Measurements from ENCODE around the gene SPATA45. TPM values are rescaled to one million over a fixed set of nuclear protein-coding genes. Genes with fewer than 3 reads are reported as not detected.
"Not testable (repeated sequence)": the region's sequence is repeated elsewhere in the genome, so short reads cannot be mapped to it uniquely, and the experiment has no call there.

SPATA45 gene
- total and polyA plus RNA-seq, 2 donors = not detected

- Histone ChIP-seq H3K4me1 (ENCODE audit: insufficient read depth) (peaks cover 2% of the 10 kb centered on the region), H3K4me3 (ENCODE audit: low read depth, low read length) (peak within 1 kb of the TSS; percentile 70), H3K27ac (ENCODE audit: low read depth) (peak within 1 kb of the TSS; percentile 46), H3K36me3 (ENCODE audit: insufficient read depth) (no peaks in the 10 kb centered on the region)
- peak; percentile 91 for DNase-seq (ENCODE audit: extremely low spot score)
- under 1% methylated on average over 54 of the region's 54 CpGs for WGBS
Observed at GRCh38 chr1:212857992-212858460, 10.6 kb upstream of the SPATA45 start, which contains the start of gene FLVCR1. TSS of gene FLVCR1 (plus strand) at chr1:212858275. CDS start at chr1:212858453, 178 bp downstream.

GRCh38 chr1:212856755-212857154 lies 9.3 kb upstream of the SPATA45 start:
- no peak overlapping the region for H3K27ac ChIP-seq (ENCODE audit: low read depth)

DNA sequence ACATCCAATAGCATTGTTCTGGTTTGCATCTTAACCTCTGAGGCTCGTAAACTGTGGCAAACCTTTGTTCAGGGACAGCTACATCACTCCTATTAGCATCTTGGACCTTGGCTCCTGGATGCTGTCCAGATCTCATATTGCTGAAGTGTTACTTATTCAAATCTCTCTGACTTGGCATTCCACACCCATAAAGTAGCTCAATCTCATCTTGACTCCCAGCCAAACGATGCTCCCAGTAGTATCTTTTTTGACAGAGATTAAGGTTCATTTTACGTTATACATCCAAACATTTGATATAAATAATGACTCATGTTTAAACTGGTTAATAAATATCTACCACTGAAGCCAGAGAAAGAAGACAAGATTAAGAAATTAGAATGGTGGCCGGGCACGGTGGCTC lies 6.2 kb upstream of the SPATA45 start:
- H3K36me3 ChIP-seq (ENCODE audit: insufficient read depth) = no peaks in the 10 kb centered on the region
- WGBS = 83% methylated on average over 5 of the region's 5 CpGs
- no peak overlapping the region for H3K4me3 ChIP-seq (ENCODE audit: low read depth, low read length)
- H3K4me1 ChIP-seq (ENCODE audit: insufficient read depth) = no peaks in the 10 kb centered on the region
- no peak for DNase-seq (ENCODE audit: extremely low spot score)
- H3K27ac ChIP-seq (ENCODE audit: low read depth) = no peak overlapping the region

More at GRCh38 chr1:212856755-212857154, 9.3 kb upstream of the SPATA45 start:
- DNase-seq (ENCODE audit: extremely low spot score) = no peak
- WGBS = 90% methylated on average over 16 of the region's 16 CpGs
- H3K36me3 ChIP-seq (ENCODE audit: insufficient read depth) = no peaks in the 10 kb centered on the region
- H3K4me1 ChIP-seq (ENCODE audit: insufficient read depth) = peaks cover 2% of the 10 kb centered on the region
- H3K4me3 ChIP-seq (ENCODE audit: low read depth, low read length) = no peak overlapping the region

GRCh38 chr1:212852105-212852688 lies 4.7 kb upstream of the SPATA45 start:
- no peaks in the 10 kb centered on the region for H3K36me3 ChIP-seq (ENCODE audit: insufficient read depth)
- 78% methylated on average over 5 of the region's 5 CpGs for WGBS
- H3K27ac ChIP-seq (ENCODE audit: low read depth) = no peak overlapping the region
- no peaks in the 10 kb centered on the region for H3K4me1 ChIP-seq (ENCODE audit: insufficient read depth)
- no peak for DNase-seq (ENCODE audit: extremely low spot score)
- H3K4me3 ChIP-seq (ENCODE audit: low read depth, low read length) = no peak overlapping the region

- H3K4me3 ChIP-seq (ENCODE audit: low read depth, low read length); DNase-seq (ENCODE audit: extremely low spot score); H3K36me3 ChIP-seq (ENCODE audit: insufficient read depth); H3K27ac ChIP-seq (ENCODE audit: low read depth); H3K4me1 ChIP-seq (ENCODE audit: insufficient read depth): not testable (repeated sequence)
- WGBS = 85% methylated on average over 3 of the region's 3 CpGs
Observed at GRCh38 chr1:212844521-212844920, 2.9 kb downstream of the SPATA45 start.

GRCh38 chr1:212838145-212838544 lies 9.3 kb downstream of the SPATA45 start:
- no peak for DNase-seq (ENCODE audit: extremely low spot score)
- no peak overlapping the region for H3K4me3 ChIP-seq (ENCODE audit: low read depth, low read length)
- WGBS = 92% methylated on average over 5 of the region's 5 CpGs
- H3K36me3 ChIP-seq (ENCODE audit: insufficient read depth) = no peaks in the 10 kb centered on the region
- H3K4me1 ChIP-seq (ENCODE audit: insufficient read depth) = no peaks in the 10 kb centered on the region
- no peak overlapping the region for H3K27ac ChIP-seq (ENCODE audit: low read depth)

GRCh38 chr1:212833211-212834207 lies 13.9 kb downstream of the SPATA45 start:
- H3K36me3 ChIP-seq (ENCODE audit: insufficient read depth); DNase-seq (ENCODE audit: extremely low spot score); H3K4me1 ChIP-seq (ENCODE audit: insufficient read depth); H3K27ac ChIP-seq (ENCODE audit: low read depth); H3K4me3 ChIP-seq (ENCODE audit: low read depth, low read length): not testable (repeated sequence)
- 80% methylated on average over 8 of the region's 8 CpGs for WGBS

DNA sequence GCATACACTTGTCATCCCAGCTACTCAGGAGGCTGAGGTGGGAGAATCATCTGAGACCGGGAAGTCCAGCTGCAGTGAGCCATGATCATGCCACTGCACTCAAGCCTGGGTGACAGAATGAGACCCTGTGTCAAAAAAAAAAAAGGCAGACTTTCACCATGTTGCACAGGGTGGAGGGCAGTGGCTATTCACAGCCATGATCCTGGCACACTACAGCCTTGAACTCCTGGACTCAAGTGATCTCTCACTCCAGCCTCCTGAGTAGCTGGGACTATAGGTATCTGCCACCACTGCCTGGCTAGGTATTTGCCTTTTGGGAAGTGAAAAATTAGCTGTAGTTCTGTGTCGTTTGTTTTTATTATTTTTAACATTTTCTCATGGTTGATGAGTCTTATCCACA lies 19.1 kb downstream of the SPATA45 start:
- Histone ChIP-seq H3K27ac (ENCODE audit: low read depth) (no peak overlapping the region), H3K4me1 (ENCODE audit: insufficient read depth) (no peaks in the 10 kb centered on the region), H3K4me3 (ENCODE audit: low read depth, low read length) (no peak overlapping the region), H3K36me3 (ENCODE audit: insufficient read depth) (no peaks in the 10 kb centered on the region)
- DNase-seq (ENCODE audit: extremely low spot score) = no peak
- 85% methylated on average over 2 of the region's 2 CpGs for WGBS

DNA sequence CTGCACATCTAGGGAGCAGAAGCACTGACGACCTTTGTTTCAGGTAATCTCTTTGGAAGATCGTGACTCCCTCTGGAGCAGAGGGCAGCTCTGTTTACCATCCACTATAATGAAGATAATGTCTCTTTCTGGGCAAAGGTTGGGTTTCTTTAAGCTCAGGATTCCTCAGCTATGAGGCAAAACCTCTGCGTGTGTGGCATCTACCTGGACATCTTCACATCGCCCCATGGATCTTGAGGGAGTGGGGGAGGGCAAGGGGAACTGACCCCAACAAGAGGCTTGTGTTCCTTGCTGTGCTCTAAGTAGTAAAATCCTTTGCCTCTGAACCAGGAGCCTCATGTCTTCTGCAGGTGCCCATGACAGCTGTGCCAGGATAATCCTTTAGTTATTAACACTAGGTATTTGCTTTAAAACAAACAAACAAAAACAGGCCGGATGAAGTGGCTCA lies 19.6 kb downstream of the SPATA45 start:
- Histone ChIP-seq H3K27ac (ENCODE audit: low read depth) (no peak overlapping the region), H3K4me1 (ENCODE audit: insufficient read depth) (no peaks in the 10 kb centered on the region), H3K4me3 (ENCODE audit: low read depth, low read length) (no peak overlapping the region), H3K36me3 (ENCODE audit: insufficient read depth) (no peaks in the 10 kb centered on the region)
- DNase-seq (ENCODE audit: extremely low spot score) = no peak
- 72% methylated on average over 5 of the region's 5 CpGs for WGBS

- WGBS = 90% methylated on average over 4 of the region's 4 CpGs
- Histone ChIP-seq H3K4me1 (ENCODE audit: insufficient read depth) (no peaks in the 10 kb centered on the region), H3K4me3 (ENCODE audit: low read depth, low read length) (no peak overlapping the region), H3K27ac (ENCODE audit: low read depth) (no peak overlapping the region), H3K36me3 (ENCODE audit: insufficient read depth) (no peaks in the 10 kb centered on the region)
- no peak for DNase-seq (ENCODE audit: extremely low spot score)
Observed at GRCh38 chr1:212827171-212827776, 20.2 kb downstream of the SPATA45 start.

GRCh38 chr1:212825798-212826452 lies 21.5 kb downstream of the SPATA45 start:
- Histone ChIP-seq H3K36me3 (ENCODE audit: insufficient read depth) (no peaks in the 10 kb centered on the region), H3K27ac (ENCODE audit: low read depth) (no peak overlapping the region), H3K4me3 (ENCODE audit: low read depth, low read length) (no peak overlapping the region), H3K4me1 (ENCODE audit: insufficient read depth) (no peaks in the 10 kb centered on the region)
- no peak for DNase-seq (ENCODE audit: extremely low spot score)
- 96% methylated on average over 6 of the region's 6 CpGs for WGBS

GRCh38 chr1:212824201-212824600 lies 23.2 kb downstream of the SPATA45 start:
- Histone ChIP-seq H3K36me3 (ENCODE audit: insufficient read depth) (no peaks in the 10 kb centered on the region), H3K4me1 (ENCODE audit: insufficient read depth) (no peaks in the 10 kb centered on the region), H3K27ac (ENCODE audit: low read depth) (no peak overlapping the region), H3K4me3 (ENCODE audit: low read depth, low read length) (no peak overlapping the region)
- WGBS = 96% methylated on average over 16 of the region's 16 CpGs
- DNase-seq (ENCODE audit: extremely low spot score) = no peak

DNA sequence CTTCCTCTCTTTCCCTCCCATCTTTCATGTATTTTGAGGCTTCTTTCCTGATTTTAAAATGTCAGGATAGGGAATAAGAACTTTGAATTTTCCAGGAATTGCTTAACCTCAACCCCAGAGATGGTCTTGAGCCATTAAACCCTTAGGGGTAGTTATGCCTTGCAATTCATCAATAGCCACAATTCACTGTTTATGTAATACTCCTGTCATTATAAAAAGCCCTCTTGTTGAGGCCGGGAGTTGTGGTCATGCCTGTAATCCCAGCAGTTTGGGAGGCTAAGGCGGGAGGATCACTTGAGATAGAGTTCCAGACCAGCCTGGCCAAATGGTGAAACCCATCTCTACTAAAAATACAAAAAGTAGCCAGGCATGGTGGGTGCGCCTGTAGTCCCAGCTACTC lies 24.5 kb downstream of the SPATA45 start:
- no peaks in the 10 kb centered on the region for H3K4me1 ChIP-seq (ENCODE audit: insufficient read depth)
- no peaks in the 10 kb centered on the region for H3K36me3 ChIP-seq (ENCODE audit: insufficient read depth)
- H3K27ac ChIP-seq (ENCODE audit: low read depth) = no peak overlapping the region
- 93% methylated on average over 3 of the region's 3 CpGs for whole genome bisulfite sequencing
- no peak overlapping the region for H3K4me3 ChIP-seq (ENCODE audit: low read depth, low read length)
- no peak for DNase-seq (ENCODE audit: extremely low spot score)
